NCI-H1417 (cell line): ENCODE results near the gene PGS1.

Experiments used
- DNase-seq, 3 experiments: peaks; one replicate each; lab custom pipeline; 2025; lab: John Stamatoyannopoulos, UW

PGS1 gene

GRCh38 chr17:78426293-78426879 lies 47.9 kb downstream of the PGS1 start:
- no peak for DNase-seq

- DNase-seq, result no peak
These were observed 48.7 kb downstream of the PGS1 start for GRCh38 chr17:78427140-78427539.

GRCh38 chr17:78428025-78428575 lies 49.7 kb downstream of the PGS1 start:
- DNase-seq, result no peak

GRCh38 chr17:78428836-78429617 lies 50.6 kb downstream of the PGS1 start:
- DNase-seq, result no peak

GRCh38 chr17:78429618-78429995 lies 51.2 kb downstream of the PGS1 start:
- no peak for DNase-seq

GRCh38 chr17:78430892-78431691 lies 52.6 kb downstream of the PGS1 start:
- no peak for DNase-seq

GRCh38 chr17:78431692-78431958 lies 53.2 kb downstream of the PGS1 start:
- no peak for DNase-seq

- no peak for DNase-seq
These were observed 54.0 kb downstream of the PGS1 start for GRCh38 chr17:78432226-78433012.

- peak in 1 of 3 experiments; percentile 39 for DNase-seq
These were observed 54.7 kb downstream of the PGS1 start for GRCh38 chr17:78433013-78433727.

- no peak for DNase-seq
These were observed 55.4 kb downstream of the PGS1 start for GRCh38 chr17:78433780-78434335.

- peak in 2 of 3 experiments; percentile 6 to 47 for DNase-seq
These were observed 56.2 kb downstream of the PGS1 start for GRCh38 chr17:78434455-78435329.

GRCh38 chr17:78435330-78436005 lies 57.0 kb downstream of the PGS1 start:
- DNase-seq, result no peak

GRCh38 chr17:78437508-78438169 lies 59.2 kb downstream of the PGS1 start:
- DNase-seq, result no peak

GRCh38 chr17:78438271-78438691 lies 59.8 kb downstream of the PGS1 start:
- no peak for DNase-seq

GRCh38 chr17:78438694-78439325 lies 60.4 kb downstream of the PGS1 start:
- DNase-seq, result no peak

- DNase-seq, result no peak
These were observed 63.0 kb downstream of the PGS1 start for GRCh38 chr17:78441271-78441971.

- DNase-seq, result no peak
These were observed 64.3 kb downstream of the PGS1 start for GRCh38 chr17:78442648-78443218.
